HCT116 (cell line): ENCODE data around the gene SCRN2. TPM values are rescaled to one million over a fixed set of nuclear protein-coding genes. Genes with fewer than 3 reads are reported as not detected.

Experiments
- ATAC-seq: fragments of 200-7000 bp; cut with Tn5 transposase; 2 replicates; pipeline ENCODE4 v1.9.1; 2020; ENCODE audit warnings: mild to moderate bottlenecking, moderate library complexity
- BruUV-seq: library from RNA; stranded (reverse); fragments of 400-500 nt; replicated peaks from 2 replicates; lab custom pipeline; 2021; lab: Mats Ljungman, UMichigan
- CTCF ChIA-PET: fragments of 300-600 bp; sonication (Branson Sonifier 250); formaldehyde crosslinking; loops from one replicate; lab custom pipeline; 2021; ENCODE audit warnings: antibody characterized with exemption; lab: Charles Lee
- POLR2A ChIA-PET: fragments of 300-600, 350-600 bp; sonication (Branson Sonifier 250); formaldehyde crosslinking; loops from one replicate; lab custom pipeline; 2021; ENCODE audit warnings: antibody characterized with exemption; lab: Charles Lee
- RAD21 ChIA-PET, 2 experiments: fragments of 300-600 bp; sonication (Branson Sonifier 250); formaldehyde crosslinking; loops; one replicate each; lab custom pipeline; 2023; ENCODE audit warnings: low total read pairs in 2 of 2; ENCODE audit not compliant: uncharacterized antibody in 2 of 2, unreplicated experiment in 2 of 2, low non-redundant PET in 1 of 2; lab: Charles Lee
- DNase-seq: peaks from one replicate; pipeline ENCODE4 v3.0.0-alpha.2; 2010; ENCODE audit warnings: low read depth, low spot score
- H2AFZ ChIP-seq: fragments of 200-600 bp; shearing (Covaris generic), sonication (generic); 2 replicates; pipeline ENCODE4 v1.6.1; 2017; ENCODE audit warnings: low read depth, mixed run types, mixed read lengths, antibody characterized with exemption, low read length; ENCODE audit not compliant: poor library complexity, severe bottlenecking
- H3K27ac ChIP-seq: 2 replicates; pipeline ENCODE4 v1.5.1; 2012; ENCODE audit warnings: low read depth, low read length
- H3K27me3 ChIP-seq: fragments of 200-600 bp; sonication (generic); 2 replicates; pipeline ENCODE4 v1.6.1; 2016; ENCODE audit warnings: mixed run types, low read length, mixed read lengths; ENCODE audit not compliant: insufficient read depth
- H3K36me3 ChIP-seq, 2 experiments: fragments of 200-500 bp in 1 of 2; fragments of 200-600 bp in 1 of 2; sonication (Bioruptor generic) in 1 of 2; sonication (generic) in 1 of 2; 2 replicates each; pipeline versions ENCODE4 v1.5.1 to v1.6.1; 2014 to 2016; ENCODE audit warnings: low read length in 2 of 2, inconsistent platforms in 1 of 2, mixed read lengths in 1 of 2, mixed run types in 1 of 2; ENCODE audit not compliant: insufficient read depth in 2 of 2, control insufficient read depth in 1 of 2
- H3K4me1 ChIP-seq, 2 experiments: fragments of 200-600 bp in 1 of 2; sonication (generic) in 1 of 2; 2 replicates each; pipeline versions ENCODE4 v1.5.1 to v1.6.1; 2012 to 2017; ENCODE audit warnings: low read length in 2 of 2, inconsistent platforms in 1 of 2, mild to moderate bottlenecking in 1 of 2, mixed read lengths in 1 of 2, mixed run types in 1 of 2, moderate library complexity in 1 of 2; ENCODE audit not compliant: insufficient read depth in 2 of 2, control insufficient read depth in 1 of 2
- H3K4me2 ChIP-seq: fragments of 200-600 bp; sonication (generic); 2 replicates; pipeline ENCODE4 v1.6.1; 2017; ENCODE audit warnings: mixed run types, low read length, mixed read lengths
- H3K4me3 ChIP-seq, 2 experiments: fragments of 200-600 bp in 1 of 2; sonication (generic) in 1 of 2; replicated peaks in 1 of 2; 2 replicates each; pipeline ENCODE4 v1.5.1; 2011 to 2016; ENCODE audit warnings: low read length in 2 of 2, control low read depth in 1 of 2, low read depth in 1 of 2, mild to moderate bottlenecking in 1 of 2, mixed read lengths in 1 of 2, mixed run types in 1 of 2
- H3K79me2 ChIP-seq: fragments of 200-600 bp; sonication (generic); 2 replicates; pipeline ENCODE4 v1.6.1; 2017; ENCODE audit warnings: mild to moderate bottlenecking, mixed run types, low read length, moderate library complexity, mixed read lengths; ENCODE audit not compliant: insufficient read depth
- H3K9ac ChIP-seq: fragments of 200-600 bp; sonication (generic); 2 replicates; pipeline ENCODE4 v1.6.1; 2016; ENCODE audit warnings: low read length, mixed read lengths
- H3K9me2 ChIP-seq: fragments of 200-600 bp; sonication (generic), shearing (Covaris generic); 2 replicates; pipeline ENCODE4 v1.6.1; 2017; ENCODE audit warnings: mixed run types, mild to moderate bottlenecking, moderate library complexity; ENCODE audit not compliant: insufficient read depth
- H3K9me3 ChIP-seq, 2 experiments: fragments of 200-500 bp in 1 of 2; fragments of 200-600 bp in 1 of 2; sonication (Bioruptor generic) in 1 of 2; sonication (generic) in 1 of 2; 2 replicates each; pipeline ENCODE4 v1.6.1; 2014 to 2017; ENCODE audit warnings: low read length in 2 of 2, mixed read lengths in 2 of 2, inconsistent platforms in 1 of 2, low read depth in 1 of 2, mild to moderate bottlenecking in 1 of 2, mixed run types in 1 of 2, moderate library complexity in 1 of 2; ENCODE audit not compliant: control insufficient read depth in 1 of 2, insufficient read depth in 1 of 2
- H4K20me1 ChIP-seq: fragments of 200-600 bp; sonication (generic), shearing (Covaris generic); 2 replicates; pipeline ENCODE4 v1.6.1; 2017; ENCODE audit warnings: mixed run types, mild to moderate bottlenecking, moderate library complexity; ENCODE audit not compliant: insufficient read depth
- YY1 ChIP-seq: IDR thresholded peaks from 2 replicates; pipeline ENCODE4 v1.6.1; 2011; ENCODE audit warnings: low read length, low read depth, moderate library complexity, mild to moderate bottlenecking; ENCODE audit not compliant: insufficient replicate concordance; ENCODE audit errors: extremely low read depth
- intact Hi-C: fragments of 100-400 bp; cut with micrococcal nuclease; formaldehyde crosslinking; loops from 2 replicates; pipeline ENCODE4 v1.10.0; 2022
- total RNA-seq: library from RNA; stranded (reverse); gene quantifications from one replicate; pipeline ENCODE4 v1.2.1, GENCODE V29; 2021; ENCODE audit not compliant: unreplicated experiment
- TF ChIP-seq, protein P1 (sequence below), 3 experiments: fragments of 200-600 bp in 1 of 3; sonication (generic) in 1 of 3; IDR thresholded peaks in 2 of 3; conservative IDR thresholded peaks in 1 of 3; 2 replicates each; pipeline ENCODE4 v1.5.1; 2012 to 2017; ENCODE audit warnings: low read depth in 2 of 3, low read length in 2 of 3, antibody characterized with exemption in 1 of 3, borderline replicate concordance in 1 of 3, control low read depth in 1 of 3, mild to moderate bottlenecking in 1 of 3, mixed read lengths in 1 of 3, mixed run types in 1 of 3, moderate library complexity in 1 of 3; ENCODE audit not compliant: insufficient read depth in 1 of 3

The SCRN2 gene
- total RNA-seq, 1 experiment from 2014 or later: 53.2 TPM

DNA sequence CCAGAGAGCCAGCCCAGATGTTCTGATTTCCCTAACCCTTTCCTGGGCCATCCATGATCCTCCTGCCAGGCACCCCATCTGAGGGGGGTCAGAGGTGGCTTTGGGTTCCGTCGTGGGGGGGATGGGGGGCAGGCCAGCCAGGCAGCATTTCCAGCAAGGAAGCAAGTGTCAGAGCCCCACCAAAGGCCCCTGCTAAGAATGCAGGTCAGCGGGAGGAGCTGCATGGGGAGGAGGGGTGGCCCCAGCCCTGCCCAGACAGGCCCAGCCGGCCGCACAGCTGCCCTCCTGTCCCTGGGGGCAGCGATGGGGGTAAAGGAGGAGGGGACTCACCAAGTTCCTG lies 2.3 kb upstream of the SCRN2 start:
- H3K4me3 ChIP-seq: no peak overlapping the region
- CTCF ChIA-PET: interaction anchor here (1.0 to 12.6 kb wide), 17 partner anchors 8 to 182 kb away, joined by 3 to 393 read pairs (median 7); partner anchors contain the start of genes CDK5RAP3, LRRC46, MRPL10 and PNPO
- peaks cover 6% of the 10 kb centered on the region; the same call in 1 of the 2 replicates for H3K79me2 ChIP-seq
- H2AFZ ChIP-seq: no peak overlapping the region
- no peak overlapping the region for H3K9ac ChIP-seq
- no peaks in the 10 kb centered on the region for H4K20me1 ChIP-seq
- intact Hi-C loops: loop anchor here (1.0 to 5.0 kb wide), 3 partner anchors 104 to 289 kb away; partner anchors contain the start of gene CDK5RAP3
- no peak for DNase-seq
- H3K9me2 ChIP-seq: no peaks in the 10 kb centered on the region
- H3K27me3 ChIP-seq: no peaks in the 10 kb centered on the region
- H3K36me3 ChIP-seq: peaks cover 0 to 2% of the 10 kb centered on the region in 2 experiments; a peak in 1 of 4 replicates
- RAD21 ChIA-PET: interaction anchor here (0.7 to 4.5 kb wide), 9 partner anchors 46 to 175 kb away, joined by 3 to 43 read pairs (median 6); partner anchors contain the start of genes CDK5RAP3 (in 2 of the 2) and SP2 (in 1 of the 2)
- POLR2A ChIA-PET: interaction anchor here (0.7 to 3.6 kb wide), 8 partner anchors 8 to 1045 kb away, joined by 3 to 19 read pairs (median 5); partner anchors contain the start of genes LRRC46, MRPL10, SP2 and SP6
- no TSS peak for BruUV-seq
- no peak for ATAC-seq
- TF ChIP-seq YY1: no peak
- TF ChIP-seq, protein P1, sequence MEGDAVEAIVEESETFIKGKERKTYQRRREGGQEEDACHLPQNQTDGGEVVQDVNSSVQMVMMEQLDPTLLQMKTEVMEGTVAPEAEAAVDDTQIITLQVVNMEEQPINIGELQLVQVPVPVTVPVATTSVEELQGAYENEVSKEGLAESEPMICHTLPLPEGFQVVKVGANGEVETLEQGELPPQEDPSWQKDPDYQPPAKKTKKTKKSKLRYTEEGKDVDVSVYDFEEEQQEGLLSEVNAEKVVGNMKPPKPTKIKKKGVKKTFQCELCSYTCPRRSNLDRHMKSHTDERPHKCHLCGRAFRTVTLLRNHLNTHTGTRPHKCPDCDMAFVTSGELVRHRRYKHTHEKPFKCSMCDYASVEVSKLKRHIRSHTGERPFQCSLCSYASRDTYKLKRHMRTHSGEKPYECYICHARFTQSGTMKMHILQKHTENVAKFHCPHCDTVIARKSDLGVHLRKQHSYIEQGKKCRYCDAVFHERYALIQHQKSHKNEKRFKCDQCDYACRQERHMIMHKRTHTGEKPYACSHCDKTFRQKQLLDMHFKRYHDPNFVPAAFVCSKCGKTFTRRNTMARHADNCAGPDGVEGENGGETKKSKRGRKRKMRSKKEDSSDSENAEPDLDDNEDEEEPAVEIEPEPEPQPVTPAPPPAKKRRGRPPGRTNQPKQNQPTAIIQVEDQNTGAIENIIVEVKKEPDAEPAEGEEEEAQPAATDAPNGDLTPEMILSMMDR (IDR thresholded peaks at IDR 0.05 in 2 of 3, conservative IDR thresholded peaks at IDR 0.05 in 1 of 3; ENCODE audit: borderline replicate concordance in 1 of 3, insufficient read depth in 1 of 3, low read depth in 2 of 3, low read length in 2 of 3): 0 out of 6 replicates have a peak, but pooled peaks of 1 of the 3 experiments have one; percentile 9
- TF ChIP-seq, all 23 proteins: peak for 1
- Histone ChIP-seq H3K9me3 (no peaks in the 10 kb centered on the region), H3K27ac (peak overlapping the region; percentile 21; the same call in 1 of the 2 replicates), H3K4me2 (peak overlapping the region; percentile 37), H3K4me1 (peaks cover 25 to 46% of the 10 kb centered on the region in 2 experiments)
